ENCODE measurements around the gene ASGR1. TPM values are rescaled to one million over a fixed set of nuclear protein-coding genes. Genes with fewer than 3 reads are reported as not detected.

The ASGR1 gene
- total RNA-seq, 2 donors from 2014 or later: 1.9 to 5.4 TPM

- ATAC-seq (ENCODE audit: insufficient number of reproducible peaks, low FRiP score, low read depth) (no peak), DNase-seq (ENCODE audit: low spot score) (no peak)
- Histone ChIP-seq H3K27me3 (replicated peaks; ENCODE audit: insufficient read depth) (no peaks in the 10 kb centered on the region), H3K27ac (no peak overlapping the region), H3K4me3 (no peak overlapping the region), H3K4me1 (ENCODE audit: control insufficient read depth in 1 of 2, low read depth in 2 of 2) (no peaks in the 10 kb centered on the region), H3K36me3 (no peaks in the 10 kb centered on the region), H3K9me3 (no peaks in the 10 kb centered on the region)
- no peak for TF ChIP-seq CTCF (IDR thresholded peaks at IDR 0.05)
Measured at GRCh38 chr17:7156342-7156940, 22.7 kb downstream of the ASGR1 start.

GRCh38 chr17:7147772-7148171, 31.4 kb downstream of the ASGR1 start:
- no peaks in the 10 kb centered on the region for H3K4me1 ChIP-seq (ENCODE audit: control insufficient read depth in 1 of 2, low read depth in 2 of 2)
- no peaks in the 10 kb centered on the region for H3K36me3 ChIP-seq
- DNase-seq (ENCODE audit: low spot score): no peak
- no peak overlapping the region for H3K4me3 ChIP-seq
- no peak overlapping the region for H3K27ac ChIP-seq
- H3K27me3 ChIP-seq (replicated peaks; ENCODE audit: insufficient read depth): no peaks in the 10 kb centered on the region
- H3K9me3 ChIP-seq: no peaks in the 10 kb centered on the region
- no peak for TF ChIP-seq CTCF (IDR thresholded peaks at IDR 0.05)
- ATAC-seq (ENCODE audit: insufficient number of reproducible peaks, low FRiP score, low read depth): no peak

- no peak for TF ChIP-seq CTCF (IDR thresholded peaks at IDR 0.05)
- Histone ChIP-seq H3K9me3 (no peaks in the 10 kb centered on the region), H3K36me3 (no peaks in the 10 kb centered on the region), H3K27ac (no peak overlapping the region), H3K4me3 (no peak overlapping the region), H3K27me3 (replicated peaks; ENCODE audit: insufficient read depth) (no peaks in the 10 kb centered on the region), H3K4me1 (ENCODE audit: control insufficient read depth in 1 of 2, low read depth in 2 of 2) (no peaks in the 10 kb centered on the region)
- ATAC-seq (ENCODE audit: insufficient number of reproducible peaks, low FRiP score, low read depth): no peak
- DNase-seq (ENCODE audit: low spot score): no peak
Measured at GRCh38 chr17:7146115-7146514, 33.1 kb downstream of the ASGR1 start.

GRCh38 chr17:7144213-7144612, 35.0 kb downstream of the ASGR1 start:
- Histone ChIP-seq H3K36me3 (no peaks in the 10 kb centered on the region), H3K4me3 (no peak overlapping the region), H3K27me3 (replicated peaks; ENCODE audit: insufficient read depth) (no peaks in the 10 kb centered on the region), H3K27ac (no peak overlapping the region), H3K9me3 (no peaks in the 10 kb centered on the region), H3K4me1 (ENCODE audit: control insufficient read depth in 1 of 2, low read depth in 2 of 2) (no peaks in the 10 kb centered on the region)
- no peak for ATAC-seq (ENCODE audit: insufficient number of reproducible peaks, low FRiP score, low read depth)
- no peak for DNase-seq (ENCODE audit: low spot score)
- TF ChIP-seq CTCF (IDR thresholded peaks at IDR 0.05): no peak

GRCh38 chr17:7141824-7142223, 37.3 kb downstream of the ASGR1 start:
- Histone ChIP-seq H3K4me1 (ENCODE audit: control insufficient read depth in 1 of 2, low read depth in 2 of 2) (no peaks in the 10 kb centered on the region), H3K36me3 (no peaks in the 10 kb centered on the region), H3K27ac (no peak overlapping the region), H3K27me3 (replicated peaks; ENCODE audit: insufficient read depth) (no peaks in the 10 kb centered on the region), H3K9me3 (no peaks in the 10 kb centered on the region), H3K4me3 (no peak overlapping the region)
- DNase-seq (ENCODE audit: low spot score) (no peak), ATAC-seq (ENCODE audit: insufficient number of reproducible peaks, low FRiP score, low read depth) (no peak)
- TF ChIP-seq CTCF (IDR thresholded peaks at IDR 0.05): no peak

Data from thoracic aorta (tissue), 2 donors.